HG03066 (cell line): ENCODE data around the gene CACNB4.
"Not testable (repeated sequence)": the region's sequence is repeated elsewhere in the genome, so short reads cannot be mapped to it uniquely, and the experiment has no call there.

ENCODE experiments used
- ATAC-seq: cut with Tn5 transposase; IDR thresholded peaks from one replicate; pipeline ENCODE4 v1.9.1; 2021; ENCODE audit warnings: low read depth; ENCODE audit not compliant: unreplicated experiment

CACNB4 gene

GRCh38 chr2:152098496-152099366 is at the start of gene CACNB4:
Gene CACNB4 (minus strand): TSS chr2:152099044.
- ATAC-seq, result no peak

GRCh38 chr2:152134488-152135280 is 35.8 kb upstream of the CACNB4 start:
- no peak for ATAC-seq

GRCh38 chr2:152132306-152132705 is 33.5 kb upstream of the CACNB4 start:
- no peak for ATAC-seq

- no peak for ATAC-seq
Measured at GRCh38 chr2:152127628-152128027, 28.8 kb upstream of the CACNB4 start.

- ATAC-seq, result no peak
Measured at GRCh38 chr2:152126664-152127063, 27.8 kb upstream of the CACNB4 start.

- no peak for ATAC-seq
Measured at GRCh38 chr2:152122161-152122560, 23.3 kb upstream of the CACNB4 start.

GRCh38 chr2:152120430-152120829 is 21.6 kb upstream of the CACNB4 start:
- ATAC-seq, result no peak

- ATAC-seq, result no peak
Measured at GRCh38 chr2:152115952-152116351, 17.1 kb upstream of the CACNB4 start.

- no peak for ATAC-seq
Measured at GRCh38 chr2:152114366-152114765, 15.5 kb upstream of the CACNB4 start.

- ATAC-seq, result not testable (repeated sequence)
Measured at GRCh38 chr2:152107140-152107539, 8.3 kb upstream of the CACNB4 start.

GRCh38 chr2:152106464-152106863 is 7.6 kb upstream of the CACNB4 start:
- ATAC-seq, result no peak

GRCh38 chr2:152103271-152103670 is 4.4 kb upstream of the CACNB4 start:
- no peak for ATAC-seq

GRCh38 chr2:152100961-152101360 is 2.1 kb upstream of the CACNB4 start:
- ATAC-seq, result no peak

GRCh38 chr2:152099367-152100050 is 665 bp upstream of the CACNB4 start:
- no peak for ATAC-seq

- ATAC-seq, result no peak
Measured at GRCh38 chr2:152097801-152098495, 896 bp downstream of the CACNB4 start.

GRCh38 chr2:152097290-152097800 is 1.5 kb downstream of the CACNB4 start:
- ATAC-seq, result no peak

- no peak for ATAC-seq
Measured at GRCh38 chr2:152095146-152095545, 3.7 kb downstream of the CACNB4 start.

GRCh38 chr2:152094014-152094413 is 4.8 kb downstream of the CACNB4 start:
- no peak for ATAC-seq

- no peak for ATAC-seq
Measured at GRCh38 chr2:152093464-152093863, 5.4 kb downstream of the CACNB4 start.

GRCh38 chr2:152092095-152092494 is 6.7 kb downstream of the CACNB4 start:
- ATAC-seq, result no peak
